A673 (cell line): ENCODE measurements around the gene ATP2B1. TPM values are rescaled to one million over a fixed set of nuclear protein-coding genes. Genes with fewer than 3 reads are reported as not detected.
"Not testable (repeated sequence)": the region's sequence is repeated elsewhere in the genome, so short reads cannot be mapped to it uniquely, and the experiment has no call there.

Experiments
- BruUV-seq: library from RNA; stranded (reverse); fragments of 400-500 nt; replicated peaks from 2 replicates; lab custom pipeline; 2021; lab: Mats Ljungman, UMichigan
- CTCF ChIA-PET: fragments of 300-600 bp; sonication (Branson Sonifier 250); formaldehyde crosslinking; loops from one replicate; lab custom pipeline; 2022; ENCODE audit warnings: antibody characterized with exemption; lab: Charles Lee
- POLR2A ChIA-PET: fragments of 300-600 bp; sonication (Branson Sonifier 250); formaldehyde crosslinking; loops from one replicate; lab custom pipeline; 2022; ENCODE audit warnings: antibody characterized with exemption; ENCODE audit not compliant: low non-redundant PET; lab: Charles Lee
- DNase-seq: peaks from one replicate; pipeline ENCODE4 v3.0.0-alpha.2; 2015; ENCODE audit warnings: low spot score
- H3K27ac ChIP-seq: fragments of 200-600 bp; sonication (generic); 2 replicates; pipeline ENCODE4 v1.5.1; 2016; ENCODE audit warnings: mixed run types, low read depth, mild to moderate bottlenecking, mixed read lengths, antibody characterized with exemption, low read length; ENCODE audit not compliant: poor library complexity, severe bottlenecking
- H3K27me3 ChIP-seq: fragments of 200-600 bp; sonication (generic); replicated peaks from 2 replicates; pipeline ENCODE4 v1.6.1; 2017; ENCODE audit warnings: mixed run types, low read depth, mild to moderate bottlenecking, mixed read lengths, antibody characterized with exemption, low read length; ENCODE audit not compliant: insufficient read depth, poor library complexity
- H3K36me3 ChIP-seq: fragments of 200-600 bp; sonication (generic); 2 replicates; pipeline ENCODE4 v1.6.1; 2016; ENCODE audit warnings: mixed run types, mild to moderate bottlenecking, mixed read lengths, antibody characterized with exemption, low read length; ENCODE audit not compliant: insufficient read depth, poor library complexity, severe bottlenecking
- H3K4me1 ChIP-seq: fragments of 200-600 bp; sonication (generic); 2 replicates; pipeline ENCODE4 v1.6.1; 2017; ENCODE audit warnings: mixed run types, mild to moderate bottlenecking, mixed read lengths, antibody characterized with exemption, low read length; ENCODE audit not compliant: insufficient read depth, poor library complexity, severe bottlenecking
- H3K4me3 ChIP-seq: fragments of 200-600 bp; sonication (generic); 2 replicates; pipeline ENCODE4 v1.5.1; 2016; ENCODE audit warnings: low read depth, mixed run types, mild to moderate bottlenecking, mixed read lengths, low read length; ENCODE audit not compliant: poor library complexity, severe bottlenecking
- H3K9me3 ChIP-seq: fragments of 200-600 bp; sonication (generic); 2 replicates; pipeline ENCODE4 v1.6.1; 2016; ENCODE audit warnings: mixed run types, low read depth, mild to moderate bottlenecking, mixed read lengths, antibody characterized with exemption, low read length; ENCODE audit not compliant: poor library complexity, severe bottlenecking
- CTCF ChIP-seq: fragments of 300-800, 200-600 bp; sonication (generic); conservative IDR thresholded peaks from 2 replicates; pipeline ENCODE4 v1.5.1; 2017; ENCODE audit warnings: low read depth, mild to moderate bottlenecking, antibody characterized with exemption, low read length, moderate library complexity, mixed read lengths
- EZH2 ChIP-seq: fragments of 200-600 bp; sonication (generic); IDR thresholded peaks from 2 replicates; pipeline ENCODE4 v1.6.1; 2017; ENCODE audit warnings: borderline replicate concordance, low read depth, mild to moderate bottlenecking, mixed read lengths, antibody characterized with exemption, low read length; ENCODE audit not compliant: poor library complexity, severe bottlenecking
- intact Hi-C: fragments of 100-400 bp; cut with micrococcal nuclease; formaldehyde crosslinking; loops from one replicate; pipeline ENCODE4 v1.10.0; 2022; ENCODE audit not compliant: unreplicated experiment
- total RNA-seq: library from RNA; stranded (reverse); gene quantifications from 2 replicates; pipeline ENCODE4 v1.2.3, GENCODE V29; 2021

The ATP2B1 gene
- total RNA-seq, 1 experiment from 2014 or later: 44.2 TPM

- CTCF ChIA-PET: no interaction called here
Observed at GRCh38 chr12:89701606-89702206, 6.9 kb downstream of the ATP2B1 start.

GRCh38 chr12:89700191-89700810 lies 8.3 kb downstream of the ATP2B1 start:
- Histone ChIP-seq H3K4me1 (no peaks in the 10 kb centered on the region), H3K36me3 (no peaks in the 10 kb centered on the region), H3K27ac (no peak overlapping the region), H3K4me3 (no peak overlapping the region), H3K9me3 (no peaks in the 10 kb centered on the region), H3K27me3 (no peaks in the 10 kb centered on the region)
- CTCF ChIA-PET: no interaction called here
- TF ChIP-seq EZH2 (no peak), CTCF (no peak)
- BruUV-seq: no TSS peak
- intact Hi-C loops: loop anchor here (10.0 kb wide), 1 partner anchor 1154 kb away; no protein-coding TSS in a partner anchor
- no peak for DNase-seq
- POLR2A ChIA-PET: no interaction called here

More at GRCh38 chr12:89701606-89702206, 6.9 kb downstream of the ATP2B1 start:
- Histone ChIP-seq H3K36me3 (no peaks in the 10 kb centered on the region), H3K4me3 (no peak overlapping the region), H3K27me3 (no peaks in the 10 kb centered on the region), H3K9me3 (no peaks in the 10 kb centered on the region), H3K4me1 (peaks cover under 1% of the 10 kb centered on the region), H3K27ac (no peak overlapping the region)
- POLR2A ChIA-PET: no interaction called here
- 0 out of 2 replicates have a peak, but pooled peaks have one; percentile 11 for TF ChIP-seq CTCF
- TF ChIP-seq EZH2: no peak
- DNase-seq: no peak
- intact Hi-C loops: loop anchor here (10.0 kb wide), 1 partner anchor 1153 kb away; no protein-coding TSS in a partner anchor
- BruUV-seq: no TSS peak

DNA sequence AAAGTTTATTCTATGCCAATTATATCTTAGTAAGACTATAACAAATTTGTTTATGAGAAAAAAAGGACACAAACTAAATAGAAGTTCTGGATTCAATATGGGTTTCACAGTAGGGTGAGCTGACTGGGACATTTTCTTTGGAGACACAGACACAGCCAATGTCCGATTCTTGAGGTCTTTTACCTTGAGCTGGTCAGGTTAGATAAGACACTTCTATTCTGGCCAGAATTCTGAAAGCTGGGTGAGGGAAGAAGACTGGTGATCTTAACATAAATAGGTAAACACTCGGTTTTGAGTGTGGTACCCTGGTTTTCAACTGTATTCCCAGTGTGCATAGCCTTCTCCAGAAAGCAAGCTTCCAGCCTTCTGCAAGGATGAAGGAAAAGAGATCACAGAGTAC lies 10.0 kb downstream of the ATP2B1 start:
- POLR2A ChIA-PET: no interaction called here
- CTCF ChIA-PET: no interaction called here
- no peak overlapping the region for H3K4me3 ChIP-seq
- DNase-seq: no peak
- H3K36me3 ChIP-seq: no peaks in the 10 kb centered on the region
- no peaks in the 10 kb centered on the region for H3K27me3 ChIP-seq
- no TSS peak for BruUV-seq
- no peak overlapping the region for H3K27ac ChIP-seq
- TF ChIP-seq EZH2 (no peak), CTCF (no peak)
- peaks cover 7% of the 10 kb centered on the region for H3K4me1 ChIP-seq
- no peaks in the 10 kb centered on the region for H3K9me3 ChIP-seq
- intact Hi-C loops: no loop called here

- H3K36me3 ChIP-seq, intact Hi-C loops, BruUV-seq, H3K27ac ChIP-seq, H3K27me3 ChIP-seq, H3K9me3 ChIP-seq, POLR2A ChIA-PET, H3K4me3 ChIP-seq, CTCF ChIA-PET, DNase-seq: not testable (repeated sequence)
- H3K4me1 ChIP-seq: peaks cover 16% of the 10 kb centered on the region
Observed at GRCh38 chr12:89697728-89698127, 10.9 kb downstream of the ATP2B1 start.
